OCI-LY1 (cell line): ENCODE data around the gene C1orf56.
"Not testable (repeated sequence)": the region's sequence is repeated elsewhere in the genome, so short reads cannot be mapped to it uniquely, and the experiment has no call there.

Experiments used
- H2AFZ ChIP-seq: fragments of 200-600 bp; sonication (generic), shearing (Covaris generic); 2 replicates; pipeline ENCODE4 v1.6.0; 2014; ENCODE audit warnings: antibody characterized with exemption, mild to moderate bottlenecking, low read length
- H3F3A ChIP-seq: fragments of 200-600 bp; sonication (generic), shearing (Covaris generic); 2 replicates; pipeline ENCODE4 v1.6.0; 2014; ENCODE audit warnings: mild to moderate bottlenecking, antibody characterized with exemption, low read length, moderate library complexity; ENCODE audit not compliant: insufficient read depth
- H3K27ac ChIP-seq: fragments of 200-600 bp; sonication (generic); 2 replicates; pipeline ENCODE4 v1.5.1; 2014; ENCODE audit warnings: low read length, mixed run types, mild to moderate bottlenecking, low read depth; ENCODE audit not compliant: poor library complexity, severe bottlenecking
- H3K27me3 ChIP-seq: fragments of 200-600 bp; sonication (generic); 2 replicates; pipeline ENCODE4 v1.6.0; 2014; ENCODE audit warnings: antibody characterized with exemption, mild to moderate bottlenecking, low read length, moderate library complexity; ENCODE audit not compliant: insufficient read depth
- H3K36me3 ChIP-seq: fragments of 200-600 bp; sonication (generic); 2 replicates; pipeline ENCODE4 v1.6.1; 2014; ENCODE audit warnings: mild to moderate bottlenecking, antibody characterized with exemption, low read length, moderate library complexity, mixed read lengths; ENCODE audit not compliant: insufficient read depth
- H3K4me1 ChIP-seq: fragments of 200-600 bp; sonication (generic); 2 replicates; pipeline ENCODE4 v1.5.1; 2014; ENCODE audit warnings: mild to moderate bottlenecking, low read length, moderate library complexity; ENCODE audit not compliant: insufficient read depth, severe bottlenecking
- H3K4me2 ChIP-seq: fragments of 200-600 bp; sonication (generic), shearing (Covaris generic); 2 replicates; pipeline ENCODE4 v1.6.1; 2014; ENCODE audit warnings: low read length
- H3K4me3 ChIP-seq: fragments of 200-600 bp; sonication (generic); 2 replicates; pipeline ENCODE4 v1.5.1; 2014; ENCODE audit warnings: low read length, low read depth, mild to moderate bottlenecking, mixed read lengths; ENCODE audit not compliant: poor library complexity, severe bottlenecking
- H3K79me2 ChIP-seq: fragments of 200-600 bp; shearing (Covaris generic); 2 replicates; pipeline ENCODE4 v1.6.1; 2016; ENCODE audit warnings: mixed run types, low read length, mixed read lengths; ENCODE audit not compliant: insufficient read depth
- H3K9ac ChIP-seq: fragments of 200-600 bp; sonication (generic), shearing (Covaris generic); 2 replicates; pipeline ENCODE4 v1.6.1; 2014; ENCODE audit warnings: mild to moderate bottlenecking, low read length, mixed read lengths
- H3K9me2 ChIP-seq: fragments of 200-600 bp; sonication (generic), shearing (Covaris generic); 2 replicates; pipeline ENCODE4 v1.6.1; 2014; ENCODE audit warnings: low read depth, mild to moderate bottlenecking, low read length, mixed read lengths
- H3K9me3 ChIP-seq: fragments of 200-600 bp; shearing (Covaris generic); 2 replicates; pipeline ENCODE4 v1.6.1; 2014; ENCODE audit warnings: low read length, mixed read lengths
- H4K20me1 ChIP-seq: fragments of 200-600 bp; sonication (generic), shearing (Covaris generic); 2 replicates; pipeline ENCODE4 v1.6.0; 2016; ENCODE audit warnings: mild to moderate bottlenecking, low read length; ENCODE audit not compliant: insufficient read depth
- CTCF ChIP-seq: fragments of 200-600 bp; sonication (generic), shearing (Covaris generic); IDR thresholded peaks from 2 replicates; pipeline ENCODE4 v1.5.1; 2017; ENCODE audit warnings: mild to moderate bottlenecking, antibody characterized with exemption, low read length, moderate library complexity, mixed read lengths
- EZH2 ChIP-seq: fragments of 200-600 bp; sonication (generic), shearing (Covaris generic); IDR thresholded peaks from 2 replicates; pipeline ENCODE4 v1.8.0; 2017; ENCODE audit warnings: borderline replicate concordance, mixed run types, mild to moderate bottlenecking, antibody characterized with exemption, low read length, moderate library complexity, mixed read lengths

Gene C1orf56

GRCh38 chr1:151072224-151072623, 24.7 kb downstream of the C1orf56 start:
- Histone ChIP-seq H3K9me2 (no peaks in the 10 kb centered on the region), H3K36me3 (no peaks in the 10 kb centered on the region), H3K9me3 (no peaks in the 10 kb centered on the region), H3F3A (0 out of 2 replicates have a peak, but pooled peaks cover 11% of the 10 kb centered on the region), H3K27me3 (no peaks in the 10 kb centered on the region), H4K20me1 (no peaks in the 10 kb centered on the region), H3K4me2 (peak overlapping the region; percentile 74; the same call in 1 of the 2 replicates), H3K4me3 (peak overlapping the region; percentile 82), H3K27ac (peak overlapping the region; percentile 94), H2AFZ (no peak overlapping the region), H3K4me1 (peaks cover 24% of the 10 kb centered on the region), H3K9ac (no peak overlapping the region), H3K79me2 (no peaks in the 10 kb centered on the region)
- TF ChIP-seq EZH2 (no peak), CTCF (peak; percentile 49)

- Histone ChIP-seq H3K36me3 (no peaks in the 10 kb centered on the region), H2AFZ (no peak overlapping the region), H3K9ac (no peak overlapping the region), H3K4me3 (no peak overlapping the region), H3F3A (no peaks in the 10 kb centered on the region), H4K20me1 (no peaks in the 10 kb centered on the region), H3K9me3 (no peaks in the 10 kb centered on the region), H3K79me2 (no peaks in the 10 kb centered on the region), H3K9me2 (no peaks in the 10 kb centered on the region), H3K27ac (no peak overlapping the region), H3K4me1 (no peaks in the 10 kb centered on the region), H3K27me3 (no peaks in the 10 kb centered on the region), H3K4me2 (no peak overlapping the region)
- TF ChIP-seq EZH2 = no peak
- TF ChIP-seq CTCF = no peak
Observed at GRCh38 chr1:151085953-151086559, 38.5 kb downstream of the C1orf56 start.

GRCh38 chr1:151097426-151097825, 49.9 kb downstream of the C1orf56 start:
- not testable (repeated sequence) for H3K4me2 ChIP-seq, H3K9me2 ChIP-seq, H3K36me3 ChIP-seq, H3K9me3 ChIP-seq, H3K4me3 ChIP-seq, H3K27me3 ChIP-seq, H4K20me1 ChIP-seq, H3K4me1 ChIP-seq, H3K9ac ChIP-seq, H2AFZ ChIP-seq, H3K79me2 ChIP-seq, H3K27ac ChIP-seq, H3F3A ChIP-seq

GRCh38 chr1:151098126-151098525, 50.6 kb downstream of the C1orf56 start:
- Histone ChIP-seq H3K27me3 (no peaks in the 10 kb centered on the region), H3K9ac (no peak overlapping the region), H3K9me3 (no peaks in the 10 kb centered on the region), H3K4me3 (no peak overlapping the region), H2AFZ (no peak overlapping the region), H4K20me1 (no peaks in the 10 kb centered on the region), H3K79me2 (no peaks in the 10 kb centered on the region), H3K36me3 (no peaks in the 10 kb centered on the region), H3K4me2 (no peak overlapping the region), H3F3A (no peaks in the 10 kb centered on the region), H3K27ac (no peak overlapping the region), H3K9me2 (no peaks in the 10 kb centered on the region), H3K4me1 (no peaks in the 10 kb centered on the region)
- TF ChIP-seq CTCF (no peak), EZH2 (no peak)
